NCI-H524 treated with DMSO at 0.1 percent for 48 hours (cell line): ENCODE results near the gene ARHGEF5.
"Not testable (repeated sequence)": the region's sequence is repeated elsewhere in the genome, so short reads cannot be mapped to it uniquely, and the experiment has no call there.

ENCODE experiments used
- DNase-seq: peaks from one replicate; lab custom pipeline; 2025; lab: John Stamatoyannopoulos, UW

The ARHGEF5 gene

DNA sequence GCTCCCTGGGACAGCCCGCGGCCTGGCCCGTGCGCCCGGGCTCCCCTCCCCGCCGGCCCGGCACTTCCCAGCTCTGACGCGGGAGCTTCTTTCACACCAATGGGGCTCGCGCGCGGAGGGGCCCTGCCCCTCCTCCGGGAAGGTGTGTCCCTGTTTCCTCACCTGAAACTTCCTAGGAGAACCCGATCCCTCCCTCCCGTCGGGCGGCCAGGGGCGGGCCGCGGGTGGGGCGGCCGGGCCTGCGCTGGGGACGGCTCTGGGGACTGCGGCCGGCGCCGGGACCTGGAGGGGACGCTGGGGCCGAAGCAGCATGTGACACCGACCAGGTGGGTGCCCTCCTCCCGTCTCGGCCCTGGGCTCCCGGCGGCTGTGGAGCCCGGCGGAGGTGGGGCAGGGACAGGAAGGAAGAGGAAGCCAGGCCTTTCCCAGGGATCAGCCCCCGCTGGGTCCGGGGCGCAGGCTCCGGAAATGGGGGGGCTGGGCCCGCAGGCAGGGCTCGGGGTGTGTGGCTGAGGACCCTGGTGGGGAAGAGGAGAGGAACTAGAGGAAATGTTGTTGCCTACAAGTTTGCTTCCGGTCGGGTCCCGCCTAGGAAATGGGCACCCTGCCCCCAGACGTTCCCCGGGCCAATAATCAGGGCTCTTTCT is at the start of gene ARHGEF5:
Gene ARHGEF5 (plus strand): TSS at position 227 of the 647 bp plus-strand sequence. CDS start 7,268 bp downstream, outside the sequence.
- not testable (repeated sequence) for DNase-seq

DNA sequence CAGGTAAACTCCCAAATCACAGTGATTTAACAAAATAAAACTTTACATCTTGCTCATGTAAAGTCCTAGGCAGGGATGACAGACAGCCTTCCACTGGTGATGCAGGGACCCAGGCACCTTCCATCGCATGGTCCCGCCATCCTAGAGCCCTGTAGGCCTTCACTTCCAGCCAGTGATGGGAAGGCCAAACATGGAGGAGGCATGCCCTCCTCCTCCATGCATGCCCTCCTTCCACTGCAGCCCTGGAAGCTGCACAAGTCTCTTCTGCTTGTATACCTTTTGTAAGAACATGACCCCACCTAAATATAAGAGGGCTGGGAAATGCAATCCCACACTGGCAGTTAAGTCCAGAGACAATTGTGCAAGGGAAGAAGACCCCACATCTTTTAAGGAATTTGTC is 45.5 kb upstream of the ARHGEF5 start:
- not testable (repeated sequence) for DNase-seq

DNA sequence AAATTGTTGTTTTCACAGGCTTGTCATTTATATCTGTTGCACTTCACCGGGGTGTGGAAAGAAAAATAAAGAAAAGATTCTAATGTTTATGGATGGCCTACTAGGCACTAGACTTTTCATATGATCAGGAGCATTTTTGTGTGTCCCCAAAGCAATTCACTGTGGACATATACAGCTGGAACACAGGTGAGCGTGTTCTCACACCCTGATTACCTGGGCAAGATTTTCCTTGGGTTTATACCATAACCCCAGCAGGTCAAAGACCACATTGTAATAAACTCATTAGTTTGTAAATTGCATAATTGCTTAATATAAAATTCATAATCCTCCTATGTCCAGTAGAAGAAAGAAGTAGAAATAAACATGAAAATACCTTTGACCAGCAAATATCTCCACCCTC is 44.0 kb upstream of the ARHGEF5 start:
- not testable (repeated sequence) for DNase-seq

DNA sequence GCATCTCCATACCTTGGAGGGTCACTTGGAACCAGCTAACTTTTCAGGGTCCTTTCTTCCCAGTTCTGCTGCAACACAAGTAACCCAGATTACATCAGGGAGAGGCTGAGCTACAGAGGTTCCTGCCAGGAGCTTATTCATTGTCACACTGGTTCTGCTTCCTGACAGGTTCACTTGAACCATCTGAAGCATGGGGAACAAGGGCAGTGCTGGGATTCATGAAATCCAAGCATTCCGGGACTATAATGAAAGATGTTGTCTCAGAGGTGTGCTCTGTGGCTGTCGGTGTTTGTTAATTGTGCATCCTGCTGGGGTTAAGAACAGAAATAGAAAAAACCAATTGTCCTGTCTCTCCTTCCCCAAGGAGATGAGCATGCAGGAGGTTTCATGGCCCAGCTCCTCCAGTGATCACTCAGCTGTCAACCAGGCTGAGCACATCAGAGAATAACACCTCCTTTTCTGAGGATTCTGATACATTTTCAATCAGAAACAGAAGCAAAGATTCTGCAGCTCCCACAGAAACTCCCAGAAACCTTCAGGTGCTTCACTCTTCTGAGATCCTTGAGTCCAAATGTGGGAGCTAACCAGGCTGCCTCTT is 43.2 kb upstream of the ARHGEF5 start, which contains the start of gene OR2A1:
Gene OR2A1 (plus strand): TSS at position 548 of the 598 bp plus-strand sequence. CDS start 5,706 bp downstream, outside the sequence.
- DNase-seq, result not testable (repeated sequence)

DNA sequence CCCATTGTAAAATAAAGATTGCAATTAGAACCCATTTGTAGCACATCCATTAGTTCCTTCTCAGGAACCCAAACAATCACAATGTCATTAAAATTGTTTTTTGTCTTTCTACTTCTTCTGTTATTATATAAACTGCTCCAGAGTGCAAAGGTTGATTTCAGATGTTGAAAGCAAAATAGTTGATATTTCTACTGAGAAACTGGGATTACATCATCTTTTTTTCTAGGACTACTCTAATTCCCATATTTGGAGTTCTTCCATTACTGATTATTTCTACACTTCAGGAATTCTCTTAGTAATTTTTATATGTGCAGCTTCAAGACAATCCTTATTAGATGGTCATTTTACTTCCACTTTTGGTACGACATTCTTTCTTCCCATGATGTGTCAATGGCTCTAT is 37.7 kb upstream of the ARHGEF5 start:
- DNase-seq, result not testable (repeated sequence)

DNA sequence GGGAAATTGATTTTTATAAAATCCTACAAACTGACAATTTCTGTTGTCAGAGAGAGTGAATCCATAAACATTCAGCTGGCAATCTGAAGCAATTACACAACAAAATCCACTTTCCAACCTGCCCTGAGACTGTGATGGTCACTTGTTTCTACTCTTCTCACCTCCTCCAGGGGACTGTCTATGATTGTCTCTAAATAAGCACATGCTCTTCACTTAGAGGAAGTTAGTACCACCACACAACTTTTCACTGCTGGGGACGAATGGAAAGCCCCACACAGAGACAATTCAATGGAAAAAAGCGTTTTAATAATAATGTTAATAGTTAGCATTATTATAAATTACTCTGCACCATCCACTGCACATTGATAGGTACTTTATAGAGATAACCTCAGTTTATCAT is 35.7 kb upstream of the ARHGEF5 start:
- DNase-seq, result not testable (repeated sequence)

DNA sequence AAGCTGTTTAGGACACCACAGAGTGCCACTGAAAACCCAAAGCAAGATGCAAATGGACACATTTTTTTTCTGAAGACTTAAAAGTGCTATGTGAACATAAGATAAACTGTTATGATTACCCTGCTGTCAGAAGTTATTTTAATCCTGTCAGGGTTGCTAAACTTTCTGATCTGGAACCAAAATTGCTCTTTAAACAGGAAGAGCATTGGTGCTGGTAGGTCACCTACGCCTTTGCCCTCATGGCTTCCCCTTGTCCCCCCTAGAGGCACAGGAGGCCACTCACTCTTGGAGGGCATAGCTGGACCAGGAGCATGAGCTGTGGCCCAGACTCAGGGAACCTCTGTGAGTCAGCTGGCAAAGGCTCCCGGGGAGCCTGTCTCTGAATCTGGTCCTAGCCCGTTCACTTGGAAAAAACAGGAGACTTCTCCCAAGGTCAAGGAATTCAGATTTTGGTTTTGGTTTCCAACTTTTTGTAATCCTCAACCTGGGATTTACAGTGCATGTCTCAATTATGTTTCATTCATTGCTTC is 33.5 kb upstream of the ARHGEF5 start:
- DNase-seq, result not testable (repeated sequence)

GRCh38 chr7:144323359-144323758 is 31.8 kb upstream of the ARHGEF5 start:
- DNase-seq, result not testable (repeated sequence)

GRCh38 chr7:144325868-144326267 is 29.3 kb upstream of the ARHGEF5 start:
- DNase-seq, result not testable (repeated sequence)

- not testable (repeated sequence) for DNase-seq
Observed at GRCh38 chr7:144330044-144330443, 25.2 kb upstream of the ARHGEF5 start.

GRCh38 chr7:144331221-144331995 is 23.8 kb upstream of the ARHGEF5 start:
- DNase-seq, result not testable (repeated sequence)

GRCh38 chr7:144331996-144332288 is 23.3 kb upstream of the ARHGEF5 start:
- DNase-seq, result not testable (repeated sequence)

DNA sequence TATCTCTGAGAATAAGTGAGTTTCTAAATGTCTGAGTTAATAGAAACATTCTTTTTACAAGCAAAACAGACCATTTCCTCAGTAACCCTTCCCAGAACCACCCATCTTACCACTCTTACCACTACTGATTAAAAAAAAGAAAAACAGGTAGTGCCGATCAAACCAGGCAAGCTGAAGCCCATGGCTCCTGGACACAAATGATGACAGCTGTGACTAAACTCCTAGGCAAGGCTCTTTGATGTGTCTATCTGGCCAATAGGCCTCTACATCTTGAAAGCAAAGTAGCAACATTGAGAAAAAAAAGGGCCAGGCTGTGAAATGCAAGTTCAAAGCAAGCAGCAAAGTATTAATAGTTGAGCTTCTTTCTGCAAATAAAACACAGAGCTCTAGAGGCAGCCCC is 6.6 kb upstream of the ARHGEF5 start:
- not testable (repeated sequence) for DNase-seq

DNA sequence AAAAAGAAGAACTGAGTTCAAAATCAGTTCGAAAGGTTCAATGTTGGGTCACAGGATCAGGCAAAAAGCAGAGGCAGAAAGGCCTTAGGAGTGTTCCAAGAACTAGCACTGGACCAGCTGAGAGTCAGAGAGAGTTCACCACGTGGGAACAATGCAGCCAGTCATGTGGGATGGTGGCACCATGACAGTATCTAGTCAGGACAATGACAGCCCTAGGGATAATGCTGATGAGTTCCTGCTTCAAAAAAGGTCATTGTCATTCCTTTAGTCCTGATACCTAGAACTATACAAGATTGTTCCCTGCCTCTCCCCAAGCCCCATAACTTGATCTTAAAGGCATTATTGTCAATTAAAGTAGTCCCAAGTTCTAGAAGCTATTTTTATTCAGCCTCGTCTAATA is 3.5 kb upstream of the ARHGEF5 start:
- DNase-seq, result not testable (repeated sequence)

DNA sequence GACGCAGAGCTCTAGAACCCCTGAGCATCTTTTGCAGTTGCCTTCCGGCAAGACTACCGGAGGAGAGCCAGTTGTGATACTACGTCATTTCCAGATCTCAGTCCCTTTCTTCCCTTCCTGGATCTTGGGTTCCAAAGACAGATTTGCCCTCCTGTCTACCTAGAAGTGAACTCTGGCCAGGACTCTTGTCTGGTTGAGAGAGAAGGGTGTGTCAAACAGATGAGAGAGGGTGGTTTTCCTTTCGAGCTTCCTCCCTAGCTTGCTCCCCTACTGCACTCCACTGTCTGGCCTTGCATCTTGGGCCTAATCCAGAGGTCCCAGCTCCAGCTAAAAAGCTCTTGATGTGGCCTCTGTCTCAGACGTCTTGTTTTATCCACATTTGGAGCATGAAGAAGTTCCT is 983 bp downstream of the ARHGEF5 start:
- not testable (repeated sequence) for DNase-seq

DNA sequence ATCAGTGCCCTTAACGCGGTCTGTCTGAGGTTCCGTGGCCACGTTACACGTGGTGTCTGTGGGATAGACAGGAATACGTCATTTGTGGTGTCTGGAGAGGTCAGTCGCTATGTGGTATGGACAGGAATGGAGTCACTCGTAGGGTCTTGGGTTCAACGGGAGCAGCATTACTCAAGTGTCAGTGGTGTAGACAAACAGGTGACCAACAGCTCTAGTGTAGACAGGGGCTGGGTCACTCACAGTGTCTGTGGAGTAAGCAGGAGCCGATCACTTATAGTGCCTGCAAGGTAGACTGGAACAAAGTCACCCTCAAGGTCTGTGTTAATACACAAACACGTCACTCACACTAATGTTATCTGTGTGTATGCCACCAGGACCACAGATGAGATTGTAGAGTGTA is 1.7 kb downstream of the ARHGEF5 start:
- DNase-seq, result not testable (repeated sequence)

- DNase-seq, result not testable (repeated sequence)
Observed at GRCh38 chr7:144362061-144362460, 6.9 kb downstream of the ARHGEF5 start.

DNA sequence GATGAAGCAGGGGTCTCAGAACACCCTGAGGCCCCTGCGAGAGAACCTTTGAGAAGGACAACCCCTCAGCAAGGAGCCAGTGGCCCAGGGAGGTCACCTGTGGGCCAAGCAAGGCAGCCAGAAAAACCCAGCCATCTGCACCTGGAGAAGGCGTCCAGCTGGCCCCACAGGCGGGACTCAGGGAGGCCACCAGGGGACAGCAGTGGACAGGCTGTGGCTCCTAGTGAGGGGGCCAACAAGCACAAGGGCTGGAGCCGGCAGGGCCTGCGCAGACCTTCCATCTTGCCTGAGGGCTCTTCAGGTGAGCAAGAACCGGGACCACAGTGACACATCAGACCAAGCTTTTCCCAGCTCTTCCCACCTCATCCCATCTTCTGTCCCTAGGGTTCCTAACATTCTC is 10.3 kb downstream of the ARHGEF5 start:
- not testable (repeated sequence) for DNase-seq

- not testable (repeated sequence) for DNase-seq
Observed at GRCh38 chr7:144367250-144367649, 12.0 kb downstream of the ARHGEF5 start.

DNA sequence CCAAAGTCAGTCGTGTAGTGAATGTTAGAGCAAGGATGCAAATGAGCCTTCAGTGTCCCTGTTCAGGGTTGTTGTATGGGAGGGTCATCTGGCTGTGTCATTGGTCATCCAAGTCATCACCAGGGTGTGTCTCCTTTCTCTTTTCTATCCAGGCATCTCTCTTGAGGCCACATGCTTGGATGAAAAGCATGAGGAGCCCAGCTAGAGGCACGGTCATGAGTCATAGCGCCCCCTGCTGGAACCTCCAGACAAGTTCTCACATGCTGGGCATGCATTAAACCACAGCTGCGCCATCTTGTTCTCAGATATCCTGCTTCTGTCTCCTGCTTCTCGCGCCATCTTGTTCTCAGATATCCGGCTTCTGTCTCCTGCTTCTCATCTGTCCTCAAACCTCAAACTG is 14.0 kb downstream of the ARHGEF5 start:
- DNase-seq, result not testable (repeated sequence)

- no peak for DNase-seq
Observed at GRCh38 chr7:144378651-144379050, 23.4 kb downstream of the ARHGEF5 start.

- DNase-seq, result no peak
Observed at GRCh38 chr7:144379776-144380384, 24.7 kb downstream of the ARHGEF5 start.
